Body of pancreas (tissue), 4 donors: Measurements from ENCODE around the gene FTCD.

Experiments
- POLR2A ChIP-seq, 3 donors: fragments of 450-650 bp; IDR thresholded peaks; one replicate each; pipeline ENCODE4 v1.6.1; 2016; ENCODE audit warnings: antibody characterized with exemption in 3 of 3, mild to moderate bottlenecking in 2 of 3
- TF ChIP-seq, protein P1 (sequence below), 7 experiments: fragments of 450-650 bp in 4 of 7; fragments of 200-600 bp in 3 of 7; sonication (generic) in 3 of 7; IDR thresholded peaks; one replicate each; pipeline ENCODE4 v1.5.1; 2016 to 2019; ENCODE audit warnings: antibody characterized with exemption in 7 of 7

- TF ChIP-seq, protein P1, sequence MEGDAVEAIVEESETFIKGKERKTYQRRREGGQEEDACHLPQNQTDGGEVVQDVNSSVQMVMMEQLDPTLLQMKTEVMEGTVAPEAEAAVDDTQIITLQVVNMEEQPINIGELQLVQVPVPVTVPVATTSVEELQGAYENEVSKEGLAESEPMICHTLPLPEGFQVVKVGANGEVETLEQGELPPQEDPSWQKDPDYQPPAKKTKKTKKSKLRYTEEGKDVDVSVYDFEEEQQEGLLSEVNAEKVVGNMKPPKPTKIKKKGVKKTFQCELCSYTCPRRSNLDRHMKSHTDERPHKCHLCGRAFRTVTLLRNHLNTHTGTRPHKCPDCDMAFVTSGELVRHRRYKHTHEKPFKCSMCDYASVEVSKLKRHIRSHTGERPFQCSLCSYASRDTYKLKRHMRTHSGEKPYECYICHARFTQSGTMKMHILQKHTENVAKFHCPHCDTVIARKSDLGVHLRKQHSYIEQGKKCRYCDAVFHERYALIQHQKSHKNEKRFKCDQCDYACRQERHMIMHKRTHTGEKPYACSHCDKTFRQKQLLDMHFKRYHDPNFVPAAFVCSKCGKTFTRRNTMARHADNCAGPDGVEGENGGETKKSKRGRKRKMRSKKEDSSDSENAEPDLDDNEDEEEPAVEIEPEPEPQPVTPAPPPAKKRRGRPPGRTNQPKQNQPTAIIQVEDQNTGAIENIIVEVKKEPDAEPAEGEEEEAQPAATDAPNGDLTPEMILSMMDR (IDR thresholded peaks at IDR 0.05) = no peak
- TF ChIP-seq POLR2A (IDR thresholded peaks at IDR 0.05) = no peak
Measured at GRCh38 chr21:46193829-46194373, 38.5 kb upstream of the FTCD start.
